Type B pancreatic cell (in vitro differentiated cells): ENCODE data around the gene LITAF. TPM values are rescaled to one million over a fixed set of nuclear protein-coding genes. Genes with fewer than 3 reads are reported as not detected.

ENCODE experiments used
- DNase-seq: peaks from one replicate; pipeline ENCODE4 v3.0.0; 2021; ENCODE audit warnings: mixed read lengths; ENCODE audit not compliant: unreplicated experiment; ENCODE audit errors: extremely low spot score
- H3K27ac Mint-ChIP-seq: 2 replicates; pipeline ENCODE4 v1.8.0; 2021; ENCODE audit warnings: mild to moderate bottlenecking, mixed read lengths
- H3K27me3 Mint-ChIP-seq: 2 replicates; pipeline ENCODE4 v1.8.0; 2021; ENCODE audit warnings: mixed read lengths
- H3K36me3 Mint-ChIP-seq: 2 replicates; pipeline ENCODE4 v1.8.0; 2021; ENCODE audit warnings: mixed read lengths
- H3K4me1 Mint-ChIP-seq: one replicate; pipeline ENCODE4 v1.8.0; 2021; ENCODE audit warnings: mixed read lengths; ENCODE audit not compliant: unreplicated experiment
- H3K4me3 Mint-ChIP-seq: 2 replicates; pipeline ENCODE4 v1.8.0; 2021; ENCODE audit warnings: mild to moderate bottlenecking, mixed read lengths
- H3K9me3 Mint-ChIP-seq: 2 replicates; pipeline ENCODE4 v1.8.0; 2021; ENCODE audit warnings: mixed read lengths
- total RNA-seq: library from RNA; stranded (reverse); gene quantifications from 2 replicates; pipeline ENCODE4 v1.2.1, GENCODE V29; 2021; ENCODE audit warnings: low replicate concordance
- TF ChIP-seq, protein P1 (sequence below): fragments of 200-600 bp; sonication (generic); conservative IDR thresholded peaks from 2 replicates; pipeline ENCODE4 v1.5.0; 2021; ENCODE audit warnings: antibody characterized with exemption, mild to moderate bottlenecking

Gene LITAF
- total RNA-seq, 1 donor from 2014 or later: 49.8 TPM

- Mint-ChIP-seq H3K27ac (no peak overlapping the region), H3K4me3 (no peak overlapping the region), H3K27me3 (no peaks in the 10 kb centered on the region), H3K9me3 (no peaks in the 10 kb centered on the region), H3K4me1 (peaks cover 8% of the 10 kb centered on the region), H3K36me3 (peaks cover 4% of the 10 kb centered on the region)
- TF ChIP-seq, protein P1, sequence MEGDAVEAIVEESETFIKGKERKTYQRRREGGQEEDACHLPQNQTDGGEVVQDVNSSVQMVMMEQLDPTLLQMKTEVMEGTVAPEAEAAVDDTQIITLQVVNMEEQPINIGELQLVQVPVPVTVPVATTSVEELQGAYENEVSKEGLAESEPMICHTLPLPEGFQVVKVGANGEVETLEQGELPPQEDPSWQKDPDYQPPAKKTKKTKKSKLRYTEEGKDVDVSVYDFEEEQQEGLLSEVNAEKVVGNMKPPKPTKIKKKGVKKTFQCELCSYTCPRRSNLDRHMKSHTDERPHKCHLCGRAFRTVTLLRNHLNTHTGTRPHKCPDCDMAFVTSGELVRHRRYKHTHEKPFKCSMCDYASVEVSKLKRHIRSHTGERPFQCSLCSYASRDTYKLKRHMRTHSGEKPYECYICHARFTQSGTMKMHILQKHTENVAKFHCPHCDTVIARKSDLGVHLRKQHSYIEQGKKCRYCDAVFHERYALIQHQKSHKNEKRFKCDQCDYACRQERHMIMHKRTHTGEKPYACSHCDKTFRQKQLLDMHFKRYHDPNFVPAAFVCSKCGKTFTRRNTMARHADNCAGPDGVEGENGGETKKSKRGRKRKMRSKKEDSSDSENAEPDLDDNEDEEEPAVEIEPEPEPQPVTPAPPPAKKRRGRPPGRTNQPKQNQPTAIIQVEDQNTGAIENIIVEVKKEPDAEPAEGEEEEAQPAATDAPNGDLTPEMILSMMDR: no peak
- DNase-seq: no peak
These were observed 14.3 kb downstream of the LITAF start for GRCh38 chr16:11572301-11572995.

DNA sequence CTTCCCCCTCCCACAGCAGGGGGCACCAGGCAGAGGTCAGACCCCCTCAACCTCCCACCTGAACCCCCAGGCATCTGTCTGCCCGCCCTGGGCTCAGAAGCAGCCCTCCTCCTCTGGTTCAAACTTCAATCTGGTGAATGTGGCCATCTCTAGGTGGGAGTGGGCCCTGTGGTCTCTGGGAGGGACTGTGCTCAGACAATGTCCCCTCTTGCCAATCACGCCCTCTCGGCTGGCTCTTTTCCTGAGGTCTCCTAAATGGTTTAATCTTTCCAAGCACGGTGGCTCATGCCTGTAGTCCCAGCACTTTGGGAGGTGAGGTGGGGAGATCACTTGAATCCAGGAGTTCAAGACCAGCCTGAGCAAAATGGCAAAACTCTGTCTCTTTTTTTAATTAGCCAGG is 15.2 kb downstream of the LITAF start:
- no peaks in the 10 kb centered on the region for H3K9me3 Mint-ChIP-seq
- peaks cover 4% of the 10 kb centered on the region for H3K36me3 Mint-ChIP-seq
- H3K4me1 Mint-ChIP-seq: peaks cover 8% of the 10 kb centered on the region
- H3K27me3 Mint-ChIP-seq: no peaks in the 10 kb centered on the region
- no peak overlapping the region for H3K27ac Mint-ChIP-seq
- TF ChIP-seq, protein P1: no peak
- DNase-seq: no peak
- H3K4me3 Mint-ChIP-seq: no peak overlapping the region

GRCh38 chr16:11570806-11571205 is 15.9 kb downstream of the LITAF start:
- no peak overlapping the region for H3K27ac Mint-ChIP-seq
- peaks cover 12% of the 10 kb centered on the region for H3K4me1 Mint-ChIP-seq

GRCh38 chr16:11570258-11570657 is 16.5 kb downstream of the LITAF start:
- H3K27ac Mint-ChIP-seq: no peak overlapping the region
- peaks cover 12% of the 10 kb centered on the region for H3K4me1 Mint-ChIP-seq
- peaks cover 3% of the 10 kb centered on the region for H3K36me3 Mint-ChIP-seq
- H3K9me3 Mint-ChIP-seq: no peaks in the 10 kb centered on the region
- TF ChIP-seq, protein P1: no peak
- no peaks in the 10 kb centered on the region for H3K27me3 Mint-ChIP-seq
- H3K4me3 Mint-ChIP-seq: no peak overlapping the region
- DNase-seq: no peak

More at GRCh38 chr16:11570806-11571205, 15.9 kb downstream of the LITAF start:
- H3K4me3 Mint-ChIP-seq: no peak overlapping the region
- DNase-seq: no peak
- H3K27me3 Mint-ChIP-seq: no peaks in the 10 kb centered on the region
- H3K9me3 Mint-ChIP-seq: no peaks in the 10 kb centered on the region
- TF ChIP-seq, protein P1: no peak
- peaks cover 4% of the 10 kb centered on the region for H3K36me3 Mint-ChIP-seq

DNA sequence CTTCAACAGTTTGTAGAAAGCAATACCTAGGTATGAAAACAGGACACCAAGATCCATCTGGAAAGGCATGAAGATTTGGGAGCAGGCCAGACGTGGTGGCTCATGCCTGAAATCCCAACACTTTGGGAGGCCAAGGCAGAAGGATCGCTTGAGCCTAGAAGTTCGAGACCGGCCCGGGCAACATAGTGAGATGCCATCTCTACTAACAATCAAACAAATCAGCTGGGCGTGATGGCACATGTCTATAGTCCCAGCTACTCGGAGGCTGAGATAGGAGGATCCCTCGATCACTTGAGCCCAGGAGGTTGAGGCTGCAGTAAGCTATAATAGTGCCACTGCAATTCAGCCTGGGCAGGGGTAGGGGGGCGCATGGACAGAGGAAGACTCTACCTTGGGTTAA is 20.3 kb downstream of the LITAF start:
- Mint-ChIP-seq H3K36me3 (peaks cover 3% of the 10 kb centered on the region), H3K27ac (no peak overlapping the region), H3K4me1 (peaks cover 22% of the 10 kb centered on the region), H3K27me3 (no peaks in the 10 kb centered on the region), H3K4me3 (no peak overlapping the region), H3K9me3 (no peaks in the 10 kb centered on the region)
- no peak for DNase-seq
- TF ChIP-seq, protein P1: no peak
